ENCODE data around the gene MAP2K7. TPM values are rescaled to one million over a fixed set of nuclear protein-coding genes. Genes with fewer than 3 reads are reported as not detected.

Gene MAP2K7
- total RNA-seq, 1 experiment from 2014 or later, result 59.1 TPM

- H3K79me2 ChIP-seq (ENCODE audit: insufficient read depth, low read length), result no peaks in the 10 kb centered on the region
- H3K36me3 ChIP-seq (ENCODE audit: control insufficient read depth in 1 of 2, insufficient read depth in 2 of 2, low read length in 2 of 2), result no peaks in the 10 kb centered on the region
- no peak for DNase-seq (ENCODE audit: low read depth, low spot score)
- BruUV-seq (replicated peaks), result no TSS peak
- no peak overlapping the region for H3K27ac ChIP-seq (ENCODE audit: low read depth, low read length)
- H3K4me2 ChIP-seq (ENCODE audit: low read length), result no peak overlapping the region
- no peak overlapping the region for H3K9ac ChIP-seq (ENCODE audit: low read length)
- intact Hi-C loops (cut with micrococcal nuclease), result no loop called here
- no peaks in the 10 kb centered on the region for H4K20me1 ChIP-seq (ENCODE audit: insufficient read depth)
- POLR2A ChIA-PET, result no interaction called here
- TF ChIP-seq EZH2 (IDR thresholded peaks at IDR 0.05) (no peak), SRF (IDR thresholded peaks at IDR 0.05; ENCODE audit: low read depth) (no peak), CTCF (IDR thresholded peaks at IDR 0.05 in 2 of 3, conservative IDR thresholded peaks at IDR 0.05 in 1 of 3; ENCODE audit: borderline replicate concordance in 1 of 3, insufficient read depth in 1 of 3, low read depth in 2 of 3, low read length in 2 of 3) (no peak), TCF7L2 (IDR thresholded peaks at IDR 0.05; ENCODE audit: borderline replicate concordance, extremely low read depth, insufficient read depth, insufficient read length) (no peak), JUND (IDR thresholded peaks at IDR 0.05) (no peak), YY1 (IDR thresholded peaks at IDR 0.05; ENCODE audit: extremely low read depth, insufficient replicate concordance, low read depth, low read length) (no peak), POLR2AphosphoS5 (IDR thresholded peaks at IDR 0.05; ENCODE audit: low read depth, low read length) (no peak), CEBPB (IDR thresholded peaks at IDR 0.05; ENCODE audit: low read depth) (no peak), MAX (IDR thresholded peaks at IDR 0.05) (no peak), ZBTB33 (IDR thresholded peaks at IDR 0.05; ENCODE audit: extremely low read depth, insufficient replicate concordance, low read length) (no peak), ATF3 (IDR thresholded peaks at IDR 0.05) (no peak), EZH2phosphoT487 (IDR thresholded peaks at IDR 0.05; ENCODE audit: borderline replicate concordance) (no peak), REST (IDR thresholded peaks at IDR 0.05; ENCODE audit: low read depth) (no peak), EGR1 (IDR thresholded peaks at IDR 0.05; ENCODE audit: low read depth) (no peak), ZNF274 (IDR thresholded peaks at IDR 0.05; ENCODE audit: low read depth, low read length) (no peak), ELF1 (IDR thresholded peaks at IDR 0.05; ENCODE audit: borderline replicate concordance, low read depth) (no peak), FOSL1 (IDR thresholded peaks at IDR 0.05; ENCODE audit: low read depth) (no peak), SIN3A (IDR thresholded peaks at IDR 0.05; ENCODE audit: low read depth) (no peak)
- H3K9me2 ChIP-seq (ENCODE audit: insufficient read depth), result no peaks in the 10 kb centered on the region
- H3K4me3 ChIP-seq (replicated peaks in 1 of 2; ENCODE audit: low read depth in 1 of 2, low read length in 2 of 2), result no peak overlapping the region
- H3K4me1 ChIP-seq (ENCODE audit: control insufficient read depth in 1 of 2, insufficient read depth in 2 of 2, low read length in 2 of 2), result peaks cover 11 to 23% of the 10 kb centered on the region in 2 experiments; a peak in 3 of 4 replicates
- CTCF ChIA-PET, result no interaction called here
- H2AFZ ChIP-seq (ENCODE audit: low read depth, low read length, poor library complexity, severe bottlenecking), result no peak overlapping the region
- ATAC-seq, result no peak
- H3K27me3 ChIP-seq (ENCODE audit: insufficient read depth, low read length), result no peaks in the 10 kb centered on the region
- RAD21 ChIA-PET (ENCODE audit: low non-redundant PET in 1 of 2, low total read pairs in 2 of 2, uncharacterized antibody in 2 of 2, unreplicated experiment in 2 of 2), result interaction anchor here in 1 of 2 experiments (0.7 kb wide), 1 partner anchor 13 kb away, joined by 3 read pairs; no protein-coding TSS in a partner anchor
- H3K9me3 ChIP-seq (ENCODE audit: control insufficient read depth in 1 of 2, insufficient read depth in 1 of 2, low read depth in 1 of 2, low read length in 2 of 2), result no peaks in the 10 kb centered on the region
These were observed 48.1 kb upstream of the MAP2K7 start for GRCh38 chr19:7855426-7856108.

All from HCT116 (cell line).